Ammon's horn (tissue), 1 donor: ENCODE data around the gene NR5A2.
A peak's percentile ranks its signal among the peaks of the same experiment; 100 is the strongest.

ENCODE experiments used
- DNase-seq: peaks from one replicate; pipeline ENCODE4 v3.0.0-alpha.2; 2016; ENCODE audit warnings: low spot score

Gene NR5A2

GRCh38 chr1:200027264-200027823 is at the start of gene NR5A2:
TSS of gene NR5A2 (plus strand) at chr1:200027710. CDS start at chr1:200027848, 138 bp downstream.
- no peak for DNase-seq

- no peak for DNase-seq
These were observed 49.0 kb upstream of the NR5A2 start for GRCh38 chr1:199978408-199978940.

GRCh38 chr1:199979071-199979470 is 48.4 kb upstream of the NR5A2 start:
- DNase-seq: no peak

GRCh38 chr1:199981584-199981983 is 45.9 kb upstream of the NR5A2 start:
- no peak for DNase-seq

- no peak for DNase-seq
These were observed 44.9 kb upstream of the NR5A2 start for GRCh38 chr1:199982606-199983005.

GRCh38 chr1:199983531-199983930 is 44.0 kb upstream of the NR5A2 start:
- DNase-seq: no peak

GRCh38 chr1:199995096-199995685 is 32.3 kb upstream of the NR5A2 start:
- DNase-seq: no peak

- no peak for DNase-seq
These were observed 22.3 kb upstream of the NR5A2 start for GRCh38 chr1:200005165-200005564.

- DNase-seq: no peak
These were observed 20.8 kb upstream of the NR5A2 start for GRCh38 chr1:200006711-200007110.

GRCh38 chr1:200015811-200016210 is 11.7 kb upstream of the NR5A2 start:
- no peak for DNase-seq

- no peak for DNase-seq
These were observed 5.8 kb upstream of the NR5A2 start for GRCh38 chr1:200021577-200022238.

GRCh38 chr1:200022239-200022804 is 5.2 kb upstream of the NR5A2 start:
- DNase-seq: no peak

- no peak for DNase-seq
These were observed 1.1 kb downstream of the NR5A2 start for GRCh38 chr1:200028586-200029034.

GRCh38 chr1:200029035-200029821 is 1.7 kb downstream of the NR5A2 start:
- peak; percentile 17 for DNase-seq

- no peak for DNase-seq
These were observed 2.3 kb downstream of the NR5A2 start for GRCh38 chr1:200029822-200030152.

- no peak for DNase-seq
These were observed 3.3 kb downstream of the NR5A2 start for GRCh38 chr1:200030791-200031190.

- no peak for DNase-seq
These were observed 6.2 kb downstream of the NR5A2 start for GRCh38 chr1:200033511-200034261.

GRCh38 chr1:200034262-200034557 is 6.7 kb downstream of the NR5A2 start:
- DNase-seq: no peak

- no peak for DNase-seq
These were observed 7.4 kb downstream of the NR5A2 start for GRCh38 chr1:200034761-200035396.

GRCh38 chr1:200035397-200035955 is 8.0 kb downstream of the NR5A2 start:
- no peak for DNase-seq
